Kidney glomerular epithelial cell (primary cell): ENCODE measurements around the gene AXIN1.
"Not testable (repeated sequence)": the region's sequence is repeated elsewhere in the genome, so short reads cannot be mapped to it uniquely, and the experiment has no call there.

Experiments
- DNase-seq: peaks from one replicate; lab custom pipeline; 2025; lab: John Stamatoyannopoulos, UW

AXIN1 gene

GRCh38 chr16:280991-281659 lies 71.4 kb downstream of the AXIN1 start:
- no peak for DNase-seq

GRCh38 chr16:280552-280951 lies 72.0 kb downstream of the AXIN1 start, which contains the start of gene ARHGDIG:
ARHGDIG (plus strand) TSS chr16:280591; CDS start chr16:280681, 90 bp downstream.
- no peak for DNase-seq

GRCh38 chr16:280005-280460 lies 72.5 kb downstream of the AXIN1 start:
- no peak for DNase-seq

GRCh38 chr16:279531-279930 lies 73.0 kb downstream of the AXIN1 start:
- DNase-seq = no peak

- DNase-seq = no peak
These were observed 73.6 kb downstream of the AXIN1 start for GRCh38 chr16:278863-279366.

- no peak for DNase-seq
These were observed 76.0 kb downstream of the AXIN1 start for GRCh38 chr16:276426-277077.

GRCh38 chr16:275786-276232 lies 76.7 kb downstream of the AXIN1 start, which contains the start of gene RGS11:
RGS11 (minus strand) TSS chr16:275944; CDS start chr16:275911, 33 bp downstream.
- no peak for DNase-seq

GRCh38 chr16:275041-275641 lies 77.4 kb downstream of the AXIN1 start:
- no peak for DNase-seq

GRCh38 chr16:273547-274421 lies 78.7 kb downstream of the AXIN1 start:
- DNase-seq = no peak

GRCh38 chr16:272633-273546 lies 79.6 kb downstream of the AXIN1 start:
- DNase-seq = no peak

- DNase-seq = no peak
These were observed 81.9 kb downstream of the AXIN1 start for GRCh38 chr16:270381-271255.

- no peak for DNase-seq
These were observed 83.3 kb downstream of the AXIN1 start for GRCh38 chr16:269061-269796.

- no peak for DNase-seq
These were observed 84.1 kb downstream of the AXIN1 start for GRCh38 chr16:268141-269053.

GRCh38 chr16:267562-267961 lies 85.0 kb downstream of the AXIN1 start:
- DNase-seq = not testable (repeated sequence)

GRCh38 chr16:266258-267164 lies 86.0 kb downstream of the AXIN1 start:
- DNase-seq = no peak

- DNase-seq = no peak
These were observed 86.8 kb downstream of the AXIN1 start for GRCh38 chr16:265711-266110.

- DNase-seq = no peak
These were observed 87.5 kb downstream of the AXIN1 start for GRCh38 chr16:265002-265529.
